ENCODE results near the gene PSIP1. TPM values are rescaled to one million over a fixed set of nuclear protein-coding genes. Genes with fewer than 3 reads are reported as not detected.

The PSIP1 gene
- total and polyA plus RNA-seq, 9 of the 15 experiments (the other 6 are each of a cell fraction or from before 2014, with no cell fraction given), result 18.8 to 119 (median 59.9) TPM

DNA sequence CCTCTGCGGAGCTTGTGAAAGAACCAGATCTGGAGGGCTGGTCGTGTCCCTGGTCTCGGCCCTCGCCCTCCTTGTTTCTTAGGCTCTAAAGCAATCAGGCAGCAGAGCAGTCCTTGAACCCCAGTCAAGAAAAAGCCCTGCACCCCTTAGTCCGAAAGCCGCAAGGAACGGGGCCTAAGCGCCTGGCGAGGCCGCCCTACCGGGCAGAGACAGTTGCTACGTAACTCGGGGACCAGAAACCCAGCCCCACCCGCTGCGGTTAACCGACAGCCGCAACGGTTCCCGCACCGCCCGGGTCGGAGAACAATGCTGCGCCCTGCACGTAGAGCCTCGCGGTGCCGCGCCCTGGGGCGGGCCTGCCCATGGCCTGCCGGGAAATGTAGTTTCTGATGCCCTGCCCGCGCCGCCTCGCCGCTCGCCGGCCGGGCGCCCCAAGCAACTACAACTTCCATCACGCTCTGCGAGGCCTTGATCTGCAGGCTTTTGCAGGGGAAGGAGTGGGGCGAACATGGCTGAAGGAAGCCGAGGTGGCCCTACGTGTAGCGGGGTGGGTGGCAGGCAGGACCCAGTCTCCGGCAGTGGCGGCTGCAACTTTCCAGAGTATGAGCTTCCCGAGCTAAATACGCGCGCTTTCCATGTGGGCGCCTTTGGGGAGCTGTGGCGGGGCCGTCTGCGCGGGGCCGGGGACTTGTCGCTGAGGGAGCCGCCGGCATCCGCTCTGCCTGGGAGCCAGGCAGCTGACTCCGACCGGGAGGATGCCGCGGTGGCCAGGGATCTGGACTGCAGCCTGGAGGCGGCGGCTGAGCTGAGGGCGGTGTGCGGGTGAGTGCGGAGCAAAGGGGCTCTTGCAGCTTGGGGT lies 88.2 kb downstream of the PSIP1 start, which contains the start of gene SNAPC3 (continued):
- TF ChIP-seq, protein P1, sequence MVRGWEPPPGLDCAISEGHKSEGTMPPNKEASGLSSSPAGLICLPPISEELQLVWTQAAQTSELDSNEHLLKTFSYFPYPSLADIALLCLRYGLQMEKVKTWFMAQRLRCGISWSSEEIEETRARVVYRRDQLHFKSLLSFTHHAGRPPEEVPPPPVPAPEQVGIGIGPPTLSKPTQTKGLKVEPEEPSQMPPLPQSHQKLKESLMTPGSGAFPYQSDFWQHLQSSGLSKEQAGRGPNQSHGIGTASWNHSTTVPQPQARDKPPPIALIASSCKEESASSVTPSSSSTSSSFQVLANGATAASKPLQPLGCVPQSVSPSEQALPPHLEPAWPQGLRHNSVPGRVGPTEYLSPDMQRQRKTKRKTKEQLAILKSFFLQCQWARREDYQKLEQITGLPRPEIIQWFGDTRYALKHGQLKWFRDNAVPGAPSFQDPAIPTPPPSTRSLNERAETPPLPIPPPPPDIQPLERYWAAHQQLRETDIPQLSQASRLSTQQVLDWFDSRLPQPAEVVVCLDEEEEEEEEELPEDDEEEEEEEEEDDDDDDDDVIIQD (CRISPR knock-in tag; IDR thresholded peaks at IDR 0.05), result no peak
- TF ChIP-seq SP2 (IDR thresholded peaks at IDR 0.05; ENCODE audit: extremely low read depth, low read depth, low read length, poor library complexity, severe bottlenecking), result no peak
- TF ChIP-seq GABPB2 (CRISPR knock-in tag; conservative IDR thresholded peaks at IDR 0.05), result no peak
- TF ChIP-seq ADNP (tag; IDR thresholded peaks at IDR 0.05), result no peak
- peak; percentile 97 for TF ChIP-seq ZNF143 (CRISPR knock-in tag; IDR thresholded peaks at IDR 0.05)
- no peak for TF ChIP-seq ZNF830 (CRISPR knock-in tag; IDR thresholded peaks at IDR 0.05)
- no peak for TF ChIP-seq NELFE (IDR thresholded peaks at IDR 0.05; ENCODE audit: insufficient read depth, insufficient read length)
- TF ChIP-seq RBM22 (IDR thresholded peaks at IDR 0.05; ENCODE audit: low read depth, low read length, poor library complexity, severe bottlenecking), result no peak
- TF ChIP-seq MCM5 (IDR thresholded peaks at IDR 0.05; ENCODE audit: low read depth), result no peak
- peak; percentile 74 to 80 for TF ChIP-seq SIX5 (IDR thresholded peaks at IDR 0.05; ENCODE audit: borderline replicate concordance in 1 of 2, insufficient read depth in 1 of 2, low read depth in 1 of 2, low read length in 2 of 2)
- TF ChIP-seq, protein P2, sequence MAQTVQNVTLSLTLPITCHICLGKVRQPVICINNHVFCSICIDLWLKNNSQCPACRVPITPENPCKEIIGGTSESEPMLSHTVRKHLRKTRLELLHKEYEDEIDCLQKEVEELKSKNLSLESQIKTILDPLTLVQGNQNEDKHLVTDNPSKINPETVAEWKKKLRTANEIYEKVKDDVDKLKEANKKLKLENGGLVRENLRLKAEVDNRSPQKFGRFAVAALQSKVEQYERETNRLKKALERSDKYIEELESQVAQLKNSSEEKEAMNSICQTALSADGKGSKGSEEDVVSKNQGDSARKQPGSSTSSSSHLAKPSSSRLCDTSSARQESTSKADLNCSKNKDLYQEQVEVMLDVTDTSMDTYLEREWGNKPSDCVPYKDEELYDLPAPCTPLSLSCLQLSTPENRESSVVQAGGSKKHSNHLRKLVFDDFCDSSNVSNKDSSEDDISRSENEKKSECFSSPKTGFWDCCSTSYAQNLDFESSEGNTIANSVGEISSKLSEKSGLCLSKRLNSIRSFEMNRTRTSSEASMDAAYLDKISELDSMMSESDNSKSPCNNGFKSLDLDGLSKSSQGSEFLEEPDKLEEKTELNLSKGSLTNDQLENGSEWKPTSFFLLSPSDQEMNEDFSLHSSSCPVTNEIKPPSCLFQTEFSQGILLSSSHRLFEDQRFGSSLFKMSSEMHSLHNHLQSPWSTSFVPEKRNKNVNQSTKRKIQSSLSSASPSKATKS (CRISPR knock-in tag; IDR thresholded peaks at IDR 0.05), result no peak
- no peak for TF ChIP-seq ZNF253 (CRISPR knock-in tag; conservative IDR thresholded peaks at IDR 0.05)
- TF ChIP-seq DDX20 (tag; IDR thresholded peaks at IDR 0.05; ENCODE audit: low read depth), result no peak
- peak; percentile 62; the same call in 1 of the 2 replicates for TF ChIP-seq TAF7 (tag; IDR thresholded peaks at IDR 0.05)
- TF ChIP-seq, protein P3, sequence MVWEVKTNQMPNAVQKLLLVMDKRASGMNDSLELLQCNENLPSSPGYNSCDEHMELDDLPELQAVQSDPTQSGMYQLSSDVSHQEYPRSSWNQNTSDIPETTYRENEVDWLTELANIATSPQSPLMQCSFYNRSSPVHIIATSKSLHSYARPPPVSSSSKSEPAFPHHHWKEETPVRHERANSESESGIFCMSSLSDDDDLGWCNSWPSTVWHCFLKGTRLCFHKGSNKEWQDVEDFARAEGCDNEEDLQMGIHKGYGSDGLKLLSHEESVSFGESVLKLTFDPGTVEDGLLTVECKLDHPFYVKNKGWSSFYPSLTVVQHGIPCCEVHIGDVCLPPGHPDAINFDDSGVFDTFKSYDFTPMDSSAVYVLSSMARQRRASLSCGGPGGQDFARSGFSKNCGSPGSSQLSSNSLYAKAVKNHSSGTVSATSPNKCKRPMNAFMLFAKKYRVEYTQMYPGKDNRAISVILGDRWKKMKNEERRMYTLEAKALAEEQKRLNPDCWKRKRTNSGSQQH (CRISPR knock-in tag; IDR thresholded peaks at IDR 0.05), result no peak
- TF ChIP-seq HNRNPLL (IDR thresholded peaks at IDR 0.05; ENCODE audit: low read depth, low read length, poor library complexity, severe bottlenecking), result peak; percentile 98
- TF ChIP-seq, protein P4, sequence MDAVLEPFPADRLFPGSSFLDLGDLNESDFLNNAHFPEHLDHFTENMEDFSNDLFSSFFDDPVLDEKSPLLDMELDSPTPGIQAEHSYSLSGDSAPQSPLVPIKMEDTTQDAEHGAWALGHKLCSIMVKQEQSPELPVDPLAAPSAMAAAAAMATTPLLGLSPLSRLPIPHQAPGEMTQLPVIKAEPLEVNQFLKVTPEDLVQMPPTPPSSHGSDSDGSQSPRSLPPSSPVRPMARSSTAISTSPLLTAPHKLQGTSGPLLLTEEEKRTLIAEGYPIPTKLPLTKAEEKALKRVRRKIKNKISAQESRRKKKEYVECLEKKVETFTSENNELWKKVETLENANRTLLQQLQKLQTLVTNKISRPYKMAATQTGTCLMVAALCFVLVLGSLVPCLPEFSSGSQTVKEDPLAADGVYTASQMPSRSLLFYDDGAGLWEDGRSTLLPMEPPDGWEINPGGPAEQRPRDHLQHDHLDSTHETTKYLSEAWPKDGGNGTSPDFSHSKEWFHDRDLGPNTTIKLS (IDR thresholded peaks at IDR 0.05; ENCODE audit: borderline replicate concordance, low read depth), result peak; percentile 80
- TF ChIP-seq, protein P5, sequence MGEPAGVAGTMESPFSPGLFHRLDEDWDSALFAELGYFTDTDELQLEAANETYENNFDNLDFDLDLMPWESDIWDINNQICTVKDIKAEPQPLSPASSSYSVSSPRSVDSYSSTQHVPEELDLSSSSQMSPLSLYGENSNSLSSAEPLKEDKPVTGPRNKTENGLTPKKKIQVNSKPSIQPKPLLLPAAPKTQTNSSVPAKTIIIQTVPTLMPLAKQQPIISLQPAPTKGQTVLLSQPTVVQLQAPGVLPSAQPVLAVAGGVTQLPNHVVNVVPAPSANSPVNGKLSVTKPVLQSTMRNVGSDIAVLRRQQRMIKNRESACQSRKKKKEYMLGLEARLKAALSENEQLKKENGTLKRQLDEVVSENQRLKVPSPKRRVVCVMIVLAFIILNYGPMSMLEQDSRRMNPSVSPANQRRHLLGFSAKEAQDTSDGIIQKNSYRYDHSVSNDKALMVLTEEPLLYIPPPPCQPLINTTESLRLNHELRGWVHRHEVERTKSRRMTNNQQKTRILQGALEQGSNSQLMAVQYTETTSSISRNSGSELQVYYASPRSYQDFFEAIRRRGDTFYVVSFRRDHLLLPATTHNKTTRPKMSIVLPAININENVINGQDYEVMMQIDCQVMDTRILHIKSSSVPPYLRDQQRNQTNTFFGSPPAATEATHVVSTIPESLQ (CRISPR knock-in tag; IDR thresholded peaks at IDR 0.05), result no peak

Data from K562 (cell line).